Left cardiac atrium (tissue), 4 donors: ENCODE measurements around the gene CTNND2. TPM values are rescaled to one million over a fixed set of nuclear protein-coding genes. Genes with fewer than 3 reads are reported as not detected.
A peak's percentile ranks its signal among the peaks of the same experiment; 100 is the strongest.
"Not testable (repeated sequence)": the region's sequence is repeated elsewhere in the genome, so short reads cannot be mapped to it uniquely, and the experiment has no call there.

Experiments
- ATAC-seq, 2 donors: fragments of 200-7000 bp; cut with Tn5 transposase; one replicate each; pipeline ENCODE4 v1.9.1; 2020; ENCODE audit warnings: mild to moderate bottlenecking in 2 of 2, moderate library complexity in 2 of 2
- DNase-seq: peaks from one replicate; pipeline ENCODE4 v3.0.0-alpha.2; 2020
- intact Hi-C, 2 donors: fragments of 100-400 bp; cut with DNase I; formaldehyde crosslinking; loops; one replicate each; pipeline versions ENCODE4 v1.14.1 to v1.15.1; 2022 to 2023
- total RNA-seq, 2 donors: library from RNA; stranded (reverse); fragmentation: NEBNext Ultra II Directional; extraction: Animal tissue kit (Norgen Biotek cat#: 25700); gene quantifications; one replicate each; pipeline ENCODE4 v1.2.1, GENCODE V29; 2021
- donor health status: DM: no; HTN: yes; CAD: no.
- donor health status: DM: no; HTN: yes; CAD: no; lungs with severe emphysema.
- donor health status: DM: yes; HTN: yes; CAD: no.
- donor health status: Dilated cardiomyopathy.

Gene CTNND2
- total RNA-seq, 2 donors from 2014 or later: 4.8 to 11.6 TPM

GRCh38 chr5:11319836-11320580, 584.2 kb downstream of the CTNND2 start:
- no peak for DNase-seq
- intact Hi-C loops: no loop called here
- peak in 1 of 2 donors; percentile 67 for ATAC-seq

- DNase-seq, ATAC-seq, intact Hi-C loops: not testable (repeated sequence)
Measured at GRCh38 chr5:11313694-11314093, 590.6 kb downstream of the CTNND2 start.

GRCh38 chr5:11311731-11312130, 592.5 kb downstream of the CTNND2 start:
- ATAC-seq (no peak), DNase-seq (no peak)
- intact Hi-C loops: no loop called here

GRCh38 chr5:11311272-11311671, 593.0 kb downstream of the CTNND2 start:
- ATAC-seq: no peak

GRCh38 chr5:11310158-11310557, 594.1 kb downstream of the CTNND2 start:
- intact Hi-C loops: no loop called here
- DNase-seq (no peak), ATAC-seq (peak in 1 of 2 donors; percentile 18)

More at GRCh38 chr5:11311272-11311671, 593.0 kb downstream of the CTNND2 start:
- intact Hi-C loops: no loop called here
- no peak for DNase-seq

- no peak for ATAC-seq
- DNase-seq: no peak
- intact Hi-C loops: no loop called here
Measured at GRCh38 chr5:11306365-11306764, 597.9 kb downstream of the CTNND2 start.

GRCh38 chr5:11305245-11305644, 599.0 kb downstream of the CTNND2 start:
- no peak for DNase-seq
- intact Hi-C loops: no loop called here
- ATAC-seq: no peak

- intact Hi-C loops: no loop called here
- ATAC-seq (no peak), DNase-seq (no peak)
Measured at GRCh38 chr5:11304641-11305040, 599.6 kb downstream of the CTNND2 start.

- ATAC-seq: peak in 1 of 2 donors; percentile 44
- no peak for DNase-seq
Measured at GRCh38 chr5:11302663-11303062, 601.6 kb downstream of the CTNND2 start.

GRCh38 chr5:11301171-11301570, 603.1 kb downstream of the CTNND2 start:
- intact Hi-C loops: no loop called here
- DNase-seq (no peak), ATAC-seq (no peak)

More at GRCh38 chr5:11302663-11303062, 601.6 kb downstream of the CTNND2 start:
- intact Hi-C loops: no loop called here

- ATAC-seq (no peak), DNase-seq (no peak)
- intact Hi-C loops: no loop called here
Measured at GRCh38 chr5:11300736-11301135, 603.5 kb downstream of the CTNND2 start.

GRCh38 chr5:11298877-11299276, 605.4 kb downstream of the CTNND2 start:
- DNase-seq (no peak), ATAC-seq (no peak)
- intact Hi-C loops: no loop called here

- intact Hi-C loops: no loop called here
- ATAC-seq (no peak), DNase-seq (no peak)
Measured at GRCh38 chr5:11293523-11293922, 610.7 kb downstream of the CTNND2 start.

GRCh38 chr5:11292648-11293356, 611.4 kb downstream of the CTNND2 start:
- DNase-seq (no peak), ATAC-seq (no peak)
- intact Hi-C loops: no loop called here

GRCh38 chr5:11289733-11290132, 614.5 kb downstream of the CTNND2 start:
- no peak for DNase-seq
- intact Hi-C loops: no loop called here
- ATAC-seq: no peak

GRCh38 chr5:11289208-11289607, 615.0 kb downstream of the CTNND2 start:
- ATAC-seq: peak in 1 of 2 donors; percentile 8
- no peak for DNase-seq
- intact Hi-C loops: no loop called here

GRCh38 chr5:11281842-11282241, 622.4 kb downstream of the CTNND2 start:
- ATAC-seq (no peak), DNase-seq (no peak)
- intact Hi-C loops: no loop called here

GRCh38 chr5:11277323-11277722, 626.9 kb downstream of the CTNND2 start:
- no peak for ATAC-seq
- no peak for DNase-seq
- intact Hi-C loops: no loop called here

- DNase-seq (no peak), ATAC-seq (peak; percentile 15 to 93)
- intact Hi-C loops: no loop called here
Measured at GRCh38 chr5:11273180-11273903, 630.9 kb downstream of the CTNND2 start.

- intact Hi-C loops: loop anchor here in 1 of 2 donors (5.0 kb wide), 3 partner anchors 228 to 753 kb away; no protein-coding TSS in a partner anchor
- ATAC-seq: no peak
- DNase-seq: no peak
Measured at GRCh38 chr5:11269515-11269914, 634.7 kb downstream of the CTNND2 start.
